ENCODE results near the gene PRDM12. TPM values are rescaled to one million over a fixed set of nuclear protein-coding genes. Genes with fewer than 3 reads are reported as not detected.
A peak's percentile ranks its signal among the peaks of the same experiment; 100 is the strongest.

The PRDM12 gene
- total RNA-seq, 1 experiment from 2014 or later: not detected

DNA sequence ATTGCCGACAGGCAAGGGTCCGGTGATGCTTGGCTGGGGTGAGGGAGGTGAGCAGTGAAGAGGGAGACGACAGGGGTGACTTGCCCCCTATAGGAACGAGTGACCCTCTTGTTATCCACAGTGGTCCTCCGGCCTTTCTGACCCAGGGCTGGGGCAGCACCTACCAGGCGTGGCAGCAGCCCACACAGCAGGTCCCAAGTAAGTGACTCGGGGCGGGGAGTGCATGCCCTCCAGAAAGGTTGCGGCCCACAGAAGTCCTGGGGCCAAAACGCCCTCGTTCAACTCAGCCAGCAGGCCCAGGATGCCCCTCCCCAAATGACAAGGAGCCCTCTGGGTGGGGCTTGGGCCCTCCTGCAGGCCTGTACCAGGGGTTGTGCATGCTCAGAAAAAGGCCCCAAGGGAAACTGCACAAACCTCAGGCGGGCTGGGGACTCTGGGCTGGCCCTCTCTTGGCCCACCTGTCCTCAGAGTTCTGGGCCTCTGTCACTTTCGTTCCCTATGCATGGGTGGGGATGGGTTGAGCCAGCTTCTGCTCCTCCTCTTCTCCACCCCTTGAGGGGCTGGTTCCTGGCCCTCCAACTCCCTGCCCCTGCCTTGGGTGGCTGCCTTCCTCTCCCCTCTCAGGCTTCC, 32.2 kb upstream of the PRDM12 start:
- Histone ChIP-seq H3K14ac (ENCODE audit: insufficient read depth, low read length) (no peak overlapping the region), H3K18ac (ENCODE audit: insufficient read length, low read depth, low read length) (no peak overlapping the region), H3K9ac (ENCODE audit: extremely low read depth, insufficient read length, low read length) (no peak overlapping the region), H2BK120ac (ENCODE audit: low read depth, low read length, poor library complexity, severe bottlenecking) (no peak overlapping the region), H3K79me1 (ENCODE audit: insufficient read depth, low read depth, low read length, poor library complexity, severe bottlenecking) (no peaks in the 10 kb centered on the region), H3K23me2 (ENCODE audit: insufficient read length, low read depth, low read length, poor library complexity, severe bottlenecking) (no peaks in the 10 kb centered on the region), H4K20me1 (ENCODE audit: control insufficient read depth, insufficient read depth, insufficient read length) (no peaks in the 10 kb centered on the region), H4K91ac (ENCODE audit: insufficient read length, low read depth, low read length) (no peak overlapping the region), H3K56ac (ENCODE audit: insufficient read length, low read depth, low read length) (no peak overlapping the region), H3K4ac (ENCODE audit: low read depth, low read length) (no peak overlapping the region), H2BK12ac (ENCODE audit: insufficient read length, low read depth, low read length) (no peak overlapping the region), H4K5ac (ENCODE audit: insufficient read length, low read depth, low read length) (no peak overlapping the region), H2AK5ac (ENCODE audit: insufficient read length, low read length) (no peak overlapping the region), H3K4me2 (ENCODE audit: insufficient read depth, insufficient read length, low read length) (no peak overlapping the region), H4K8ac (replicated peaks; ENCODE audit: insufficient read length, low read depth, low read length) (no peak overlapping the region), H3K27ac (ENCODE audit: insufficient read length, low read depth, low read length) (no peak overlapping the region), H3T11ph (ENCODE audit: low read length) (no peak overlapping the region), H2AFZ (ENCODE audit: low read length) (no peak overlapping the region), H2BK5ac (ENCODE audit: insufficient read length, low read length) (no peak overlapping the region), H3K9me3 (ENCODE audit: control insufficient read depth, low read depth, low read length) (no peaks in the 10 kb centered on the region), H2BK20ac (ENCODE audit: low read depth, low read length, poor library complexity, severe bottlenecking) (no peak overlapping the region), H3K23ac (ENCODE audit: insufficient read length, low read depth, low read length) (no peak overlapping the region), H3K79me2 (ENCODE audit: insufficient read depth, low read length) (no peaks in the 10 kb centered on the region), H3K27me3 (ENCODE audit: insufficient read depth, low read length) (no peaks in the 10 kb centered on the region), H2BK15ac (ENCODE audit: low read depth, low read length) (no peak overlapping the region), H3K4me1 (ENCODE audit: insufficient read depth, low read length) (peaks cover 4% of the 10 kb centered on the region; the same call in 1 of the 2 replicates)
- Mint-ChIP-seq H3K27me3 (ENCODE audit: low read depth) (no peaks in the 10 kb centered on the region; the same call in 1 of the 2 replicates), H3K27ac (peak overlapping the region; percentile 35 to 91 (median 83); a peak in 3 of 7 replicates), H3K4me1 (peaks cover 30 to 38% of the 10 kb centered on the region in 2 experiments), H3K9me3 (no peaks in the 10 kb centered on the region; a peak in 1 of 5 replicates), H3K36me3 (ENCODE audit: insufficient read depth in 1 of 3, low read depth in 3 of 3) (peaks cover 34 to 71% (median 65%) of the 10 kb centered on the region in 3 experiments; a peak in 6 of 7 replicates), H3K4me3 (no peak overlapping the region)
- no CpG with 5 or more reads among the region's 13 CpGs for WGBS (ENCODE audit: extremely low coverage, insufficient read length, low lambda C conversion rate)
- no peak for DNase-seq
- no peak for TF ChIP-seq CTCF (conservative IDR thresholded peaks at IDR 0.05)
